ENCODE data around the gene CDK5.
"Not testable (repeated sequence)": the region's sequence is repeated elsewhere in the genome, so short reads cannot be mapped to it uniquely, and the experiment has no call there.

The CDK5 gene

DNA sequence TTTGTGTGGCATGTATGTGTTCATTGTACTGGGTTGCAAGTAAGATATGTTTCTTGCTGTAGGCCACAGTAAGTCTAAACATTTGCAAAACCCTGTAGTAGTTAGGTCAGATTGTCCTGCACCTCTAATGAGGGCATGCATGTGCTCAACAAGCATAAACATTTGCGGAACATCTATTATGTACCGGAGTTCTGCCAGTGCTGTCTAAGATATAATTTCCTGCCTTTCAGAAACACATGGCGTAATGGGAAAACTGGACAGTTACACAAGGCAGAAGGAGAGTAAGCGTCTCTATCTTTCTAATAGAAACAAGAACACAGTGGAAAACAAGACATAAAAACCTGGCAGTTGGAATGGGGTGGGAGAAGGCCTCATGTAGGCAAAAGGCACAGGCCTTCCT lies 26.7 kb downstream of the CDK5 start:
- no peak for DNase-seq

DNA sequence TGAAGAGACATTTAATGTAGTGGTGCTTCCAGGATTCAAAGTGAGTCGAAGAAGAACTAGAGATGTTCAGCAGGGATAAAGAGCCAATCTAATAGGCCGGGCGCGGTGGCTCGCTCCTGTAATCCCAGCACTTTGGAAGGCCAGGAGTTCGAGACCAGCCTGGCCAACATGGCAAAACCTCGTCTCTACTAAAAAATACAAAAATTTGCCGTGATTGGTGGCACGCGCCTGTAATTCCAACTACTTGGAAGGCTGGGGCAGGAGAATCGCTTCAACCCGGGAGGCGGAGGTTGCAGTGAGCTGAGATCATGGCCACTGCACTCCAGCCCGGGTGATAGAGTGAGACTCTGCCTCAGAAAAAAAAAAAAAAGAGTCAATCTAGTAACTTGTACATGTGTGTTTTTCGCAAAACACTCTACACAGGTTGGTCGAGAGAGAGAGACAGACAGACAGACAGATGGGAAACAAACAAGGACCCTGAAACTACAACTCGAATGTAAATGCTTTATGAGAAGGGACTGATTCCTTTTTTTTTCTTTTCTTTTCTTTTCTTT lies 28.7 kb downstream of the CDK5 start:
- DNase-seq = no peak

DNA sequence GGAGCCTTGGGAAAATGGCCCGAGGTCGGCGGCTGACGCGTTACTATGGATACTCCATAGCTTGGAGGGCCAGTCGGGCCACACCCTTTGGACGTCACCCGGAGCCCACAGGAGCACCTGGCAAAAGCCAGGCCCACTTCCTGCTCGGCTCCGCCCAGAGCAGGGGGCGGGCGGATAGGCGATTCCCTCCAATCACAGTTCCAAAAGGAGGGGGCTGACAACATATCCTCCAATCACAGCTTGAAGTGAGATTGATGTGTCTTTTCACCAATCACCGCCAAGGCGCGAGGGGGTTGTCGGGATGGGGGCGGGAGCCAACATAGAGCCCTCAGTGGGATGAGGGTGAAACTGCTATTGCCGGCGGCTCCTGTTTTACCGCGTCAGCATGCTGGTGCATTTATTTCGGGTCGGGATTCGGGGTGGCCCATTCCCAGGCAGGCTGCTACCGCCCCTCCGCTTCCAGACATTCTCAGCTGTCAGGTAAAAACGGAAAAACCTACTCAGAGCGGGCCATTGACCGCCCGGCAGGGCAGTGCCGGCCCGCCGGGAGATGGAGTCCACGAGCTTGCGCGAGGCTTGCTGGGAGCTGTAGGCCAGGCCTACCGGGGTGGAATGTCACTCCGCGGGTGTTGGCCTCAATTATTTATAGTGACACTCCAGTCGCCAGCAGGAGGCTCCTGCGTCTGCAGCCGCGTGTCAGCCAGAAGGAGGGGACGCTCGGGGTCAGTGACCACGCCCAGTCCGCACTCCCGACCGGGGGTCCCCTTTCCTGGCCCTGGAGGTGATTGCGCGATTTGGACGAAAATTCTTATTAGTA lies 29.4 kb downstream of the CDK5 start, which contains the start of gene ABCB8:
Gene ABCB8, plus strand, starts transcription at position 320 of the 817 bp plus-strand sequence. Its CDS starts 66 bp downstream, at position 386.
- DNase-seq = peak; percentile 97

DNA sequence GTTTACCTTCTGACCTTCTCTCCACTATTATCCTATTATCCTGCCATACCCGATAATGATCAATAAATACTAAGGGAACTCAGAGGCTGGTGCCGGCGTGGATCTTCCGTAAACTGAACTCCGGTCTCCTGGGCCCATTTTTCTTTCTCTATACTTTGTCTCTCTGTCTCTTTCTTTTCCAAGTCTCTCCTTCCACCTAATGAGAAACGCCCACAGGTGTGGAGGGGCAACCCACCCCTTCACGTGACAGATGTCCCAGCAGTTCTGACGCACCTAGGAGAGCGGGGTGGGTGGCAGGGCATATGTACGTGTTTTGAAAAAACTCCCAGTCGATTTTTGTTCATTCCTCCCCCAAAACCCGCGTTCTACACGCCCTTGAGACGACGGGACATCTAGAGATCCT lies 30.0 kb downstream of the CDK5 start:
- not testable (repeated sequence) for DNase-seq

DNA sequence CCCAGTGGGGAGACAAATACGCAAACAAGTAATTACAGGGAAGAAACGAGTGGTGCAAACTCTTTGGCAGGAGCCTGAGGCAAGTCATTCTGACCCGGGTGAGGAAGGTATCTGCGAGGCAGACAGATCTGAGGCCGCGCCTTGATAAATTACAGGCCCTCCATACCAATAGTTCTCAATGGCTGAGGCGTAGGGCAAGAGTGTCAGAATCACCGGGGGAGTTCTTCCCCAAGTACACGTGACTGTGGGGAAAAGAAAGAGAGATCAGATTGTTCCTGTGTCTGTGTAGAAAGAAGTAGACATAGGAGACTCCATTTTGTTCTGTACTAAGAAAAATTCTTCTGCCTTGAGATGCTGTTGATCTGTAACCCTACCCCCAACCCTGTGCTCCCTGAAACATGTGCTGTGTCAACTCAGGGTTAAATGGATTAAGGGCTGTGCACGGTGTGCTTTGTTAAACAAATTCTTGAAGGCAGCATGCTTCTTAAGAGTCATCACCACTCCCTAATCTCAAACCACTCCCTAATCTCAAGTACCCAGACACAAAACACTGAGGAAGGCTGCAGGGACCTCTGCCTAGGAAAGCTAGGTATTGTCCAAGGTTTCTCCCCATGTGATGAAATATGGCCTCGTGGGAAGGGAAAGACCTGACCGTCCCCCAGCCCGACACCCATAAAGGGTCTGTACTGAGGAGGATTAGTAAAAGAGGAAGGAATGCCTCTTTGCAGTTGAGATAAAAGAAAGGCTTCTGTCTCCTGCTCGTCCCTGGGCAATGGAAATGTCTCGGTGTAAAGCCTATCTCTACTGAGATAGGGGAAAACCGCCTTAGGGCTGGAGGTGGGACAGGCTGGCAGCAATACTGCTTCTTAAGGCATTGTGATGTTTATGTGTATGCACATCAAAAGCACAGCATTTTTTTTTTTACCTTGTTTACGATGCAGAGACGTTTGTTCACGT lies 30.6 kb downstream of the CDK5 start:
- not testable (repeated sequence) for DNase-seq

DNA sequence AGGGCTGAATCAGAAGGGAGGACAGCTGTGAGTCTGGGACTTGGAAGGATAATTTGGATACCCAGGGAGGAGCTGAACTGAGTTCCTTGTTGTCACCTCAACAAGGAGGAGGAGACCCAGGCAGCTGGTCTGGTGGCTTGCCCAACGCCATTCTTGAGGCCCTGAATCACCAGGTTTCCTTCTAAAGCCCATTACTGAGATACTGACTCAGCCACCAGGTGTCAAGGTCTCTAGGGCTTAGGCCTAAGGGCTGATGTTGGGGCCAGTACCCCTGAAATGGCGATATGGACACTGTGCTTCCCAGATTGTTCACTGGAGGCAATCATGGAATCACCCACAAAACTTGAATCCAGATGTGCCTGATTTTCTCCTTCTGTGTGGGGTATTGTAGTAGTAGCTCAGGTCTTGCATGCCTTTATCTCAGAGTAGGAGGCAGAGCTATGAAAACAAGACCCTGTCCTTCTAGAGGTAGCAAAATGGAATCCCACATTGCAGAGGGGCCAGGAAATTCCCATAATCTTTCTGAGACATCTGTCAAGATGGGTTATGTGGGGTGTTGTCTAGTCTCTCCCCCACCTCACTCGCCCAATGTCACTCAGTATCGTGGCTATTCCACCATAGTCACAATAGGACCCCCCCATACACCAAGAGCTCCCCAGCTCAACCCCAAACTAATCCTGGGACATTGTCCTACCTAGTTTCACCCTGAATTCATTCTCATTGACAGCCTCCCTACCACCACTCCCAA lies 31.6 kb downstream of the CDK5 start:
- no peak for DNase-seq

DNA sequence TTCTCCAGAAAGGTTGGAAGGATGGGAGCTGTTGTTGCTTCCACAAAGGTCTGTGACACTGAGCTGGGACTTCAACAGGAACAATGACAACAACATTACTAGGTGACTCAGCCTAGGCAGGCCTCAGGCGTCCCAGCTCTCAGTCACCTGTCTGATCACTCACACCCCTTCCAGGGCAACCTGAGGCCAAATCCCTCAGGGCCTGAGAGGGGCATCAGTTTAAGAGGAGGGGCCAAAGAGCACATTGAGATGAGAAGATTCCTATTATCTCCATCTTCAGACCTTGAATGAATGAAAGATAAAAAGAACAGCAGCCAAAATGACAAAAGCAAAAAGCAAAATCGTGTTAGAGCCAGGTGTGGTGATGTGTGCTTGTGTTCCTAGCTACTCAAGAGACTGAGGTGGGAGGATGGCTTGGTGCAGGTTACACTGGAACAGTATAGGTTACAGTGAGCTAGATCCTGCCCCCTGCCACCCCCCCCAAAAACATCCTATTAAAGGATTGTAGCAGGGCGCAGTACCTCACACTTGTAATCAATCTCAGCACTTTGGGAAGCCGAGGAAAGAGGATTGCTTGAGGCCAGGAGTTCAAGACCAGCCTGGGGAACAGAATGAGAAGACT lies 33.2 kb downstream of the CDK5 start, which contains the start of gene ATG9B:
Gene ATG9B, minus strand, starts transcription at position 60 of the 622 bp plus-strand sequence. CDS start 71 bp downstream, outside the sequence.
- DNase-seq = no peak

DNA sequence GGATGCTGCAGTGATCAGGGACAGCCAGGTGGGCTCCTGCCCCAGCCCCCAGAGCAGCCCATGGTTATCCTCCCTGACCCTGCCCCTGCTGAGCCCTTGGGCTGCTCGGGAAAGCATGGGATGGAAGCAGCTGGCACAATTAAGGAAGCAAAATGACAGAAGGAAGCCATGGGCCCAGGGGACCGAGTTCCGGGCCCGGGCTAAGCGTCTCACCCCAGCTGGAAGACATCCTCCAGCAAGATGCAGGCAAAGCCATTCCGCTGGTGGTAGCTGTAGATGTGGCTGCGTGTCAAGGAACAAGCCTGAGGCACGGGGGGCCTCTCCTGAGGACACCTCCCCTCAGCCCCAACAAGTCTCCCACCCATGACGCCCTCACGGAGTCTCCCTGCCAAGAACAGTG lies 34.5 kb downstream of the CDK5 start:
- no peak for DNase-seq

DNA sequence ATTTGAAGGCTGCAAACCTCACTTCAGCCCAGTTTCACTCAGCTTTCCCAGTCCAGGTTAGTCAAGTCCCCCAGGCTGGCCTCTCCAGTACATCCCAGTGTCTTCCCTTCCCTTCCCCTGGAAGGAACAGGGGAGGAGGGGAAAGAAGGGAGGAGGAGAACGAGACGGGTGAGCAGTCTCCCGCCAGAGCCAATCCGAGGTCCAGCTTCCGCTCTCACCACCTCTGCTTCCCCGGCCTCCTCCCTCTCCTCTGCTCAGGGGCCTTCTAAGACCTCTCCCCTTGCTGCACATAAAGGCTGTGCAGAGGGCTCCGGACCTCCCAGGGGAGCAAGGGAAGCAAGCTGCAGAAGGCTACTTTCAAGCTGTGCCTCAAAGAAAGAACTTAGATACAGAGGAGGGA lies 37.5 kb downstream of the CDK5 start:
- no peak for DNase-seq

DNA sequence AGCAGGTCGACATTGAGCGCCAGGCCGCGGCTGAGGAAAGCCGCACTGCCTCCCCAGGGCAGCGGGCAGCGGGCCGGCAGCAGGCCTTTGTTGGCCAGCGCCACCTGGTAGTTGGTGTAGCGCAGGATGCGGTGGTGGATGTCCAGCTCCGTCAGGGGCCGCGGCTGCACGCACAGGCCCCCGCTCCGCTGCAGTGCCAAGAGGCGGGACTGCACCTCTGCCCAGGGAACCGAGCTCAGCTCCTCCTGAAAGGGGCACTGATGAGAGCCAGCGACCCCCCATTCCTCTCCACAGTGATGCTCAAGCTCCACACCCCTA lies 38.6 kb downstream of the CDK5 start:
- DNase-seq = no peak

DNA sequence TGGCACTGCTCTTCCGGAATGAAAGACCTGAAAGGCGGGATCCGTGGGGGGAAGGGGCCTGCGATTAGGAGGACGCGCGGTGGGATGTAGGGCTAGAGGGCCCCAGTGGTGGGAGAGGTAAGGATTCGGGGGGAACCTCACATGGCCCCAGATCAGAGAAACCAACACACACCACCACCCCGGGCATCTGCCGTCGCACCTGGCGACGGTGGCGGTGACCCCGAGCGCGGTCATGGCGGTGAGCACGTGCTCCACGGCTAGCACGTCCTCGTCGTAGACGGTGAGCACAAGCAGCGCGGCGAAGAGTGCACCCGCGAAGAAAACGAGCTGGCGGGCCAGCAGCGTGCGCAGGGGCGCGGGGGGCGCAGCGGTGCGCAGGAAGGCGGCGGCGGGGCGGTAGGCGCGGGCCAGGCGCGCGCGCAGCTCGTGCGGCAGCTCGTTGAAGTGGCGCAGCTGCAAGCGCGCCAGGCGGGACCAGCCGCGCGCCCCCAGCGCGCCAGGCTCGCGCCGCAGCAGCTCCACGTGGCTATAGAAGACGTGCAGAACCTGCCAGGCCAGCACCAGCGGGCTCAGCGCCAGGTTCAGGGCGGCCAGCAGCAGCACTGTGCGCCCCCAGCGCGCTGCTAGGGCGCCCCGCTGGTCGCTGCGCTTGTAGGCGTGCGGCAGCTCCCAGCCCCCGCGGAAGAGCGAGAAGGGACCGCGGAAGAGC lies 39.1 kb downstream of the CDK5 start:
- DNase-seq = no peak

DNA sequence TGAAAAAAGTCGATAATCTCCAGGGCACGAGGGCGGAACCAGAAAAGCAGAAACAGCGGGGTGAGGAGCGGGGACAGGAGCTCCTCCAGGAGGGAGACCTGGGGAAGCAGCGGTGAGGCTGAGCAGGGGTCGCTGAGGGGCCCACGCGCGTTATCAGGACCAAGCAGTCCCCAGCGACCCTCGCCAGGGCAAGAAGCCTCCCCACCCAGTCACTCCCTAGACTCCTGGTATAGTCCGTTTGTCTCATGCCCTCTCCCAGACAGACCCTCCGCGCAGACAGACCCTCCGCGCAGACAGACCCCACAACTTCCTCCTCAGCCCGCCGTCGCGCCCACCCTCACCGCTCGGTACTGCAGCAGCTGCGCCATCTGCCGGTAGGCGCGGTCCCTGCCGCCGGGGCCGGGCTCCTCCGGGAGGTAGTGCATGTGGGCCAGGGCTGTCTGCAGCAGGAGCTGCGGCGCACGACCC lies 39.7 kb downstream of the CDK5 start:
- no peak for DNase-seq

DNA sequence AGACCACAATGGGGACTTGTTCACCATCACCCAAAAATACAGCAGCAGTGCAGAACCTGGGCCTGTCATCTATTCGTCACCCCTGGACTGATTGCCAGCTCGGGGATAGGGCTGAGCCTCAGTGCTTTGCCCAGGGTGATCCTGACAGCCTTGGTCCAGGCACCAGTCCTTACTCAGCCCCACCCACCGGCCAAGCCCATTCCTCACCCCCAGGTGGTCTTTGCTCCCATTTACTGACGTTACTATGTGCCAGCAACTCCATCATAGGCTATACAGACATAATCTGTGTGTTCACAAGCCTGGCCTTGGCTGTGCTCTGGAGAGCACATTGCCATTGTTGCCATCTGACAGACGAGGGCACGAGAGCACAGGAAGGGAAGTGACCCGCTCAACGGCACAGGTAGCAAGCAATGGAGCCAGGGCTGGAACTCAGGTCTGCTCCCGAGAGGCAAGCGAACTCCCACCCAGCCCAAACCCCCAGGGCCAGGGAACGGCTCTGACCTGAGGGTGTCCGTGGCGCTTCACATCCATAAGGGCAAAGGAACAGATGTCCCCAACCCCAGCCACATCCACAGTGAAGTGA lies 40.2 kb downstream of the CDK5 start:
- no peak for DNase-seq

DNA sequence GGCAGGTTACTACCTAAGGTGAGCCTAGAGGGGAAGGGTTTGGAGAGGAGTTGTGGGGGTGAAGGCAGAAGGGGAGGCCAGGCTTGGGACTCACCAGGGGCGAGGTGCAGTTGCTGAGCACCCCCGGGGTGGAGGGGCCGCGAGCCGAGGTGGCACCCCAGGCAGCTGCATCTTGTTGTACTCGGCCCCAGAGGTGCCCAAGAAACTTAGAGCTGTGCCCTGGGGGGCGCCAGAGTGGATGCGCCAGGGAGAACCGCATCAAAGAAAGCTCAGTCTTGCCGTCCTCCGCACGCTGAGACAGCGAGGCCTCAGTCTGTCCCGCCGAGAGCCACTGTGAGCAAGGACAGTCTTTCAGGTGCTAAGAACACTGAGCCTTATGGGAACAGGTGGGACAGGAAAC lies 40.8 kb downstream of the CDK5 start:
- DNase-seq = no peak

DNA sequence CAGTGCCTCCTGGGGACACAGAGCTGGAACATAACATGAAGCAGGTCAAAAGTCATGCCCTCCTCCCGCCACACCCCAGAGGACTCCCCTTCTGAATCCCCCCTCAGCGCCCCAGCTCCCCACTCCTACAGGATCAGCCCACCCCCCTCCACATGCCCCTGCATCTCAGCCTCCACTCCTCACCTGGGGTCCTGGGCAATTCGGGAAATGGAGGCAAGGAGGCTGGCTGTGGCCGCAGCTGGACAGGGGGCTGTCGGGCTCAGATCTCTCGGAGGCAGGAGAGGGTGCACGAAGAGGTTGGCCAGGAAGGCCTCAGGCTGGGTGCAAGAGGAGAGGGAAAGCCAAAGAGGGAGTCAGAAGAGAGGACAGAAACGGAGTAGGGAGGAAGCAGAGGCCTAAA lies 41.2 kb downstream of the CDK5 start:
- no peak for DNase-seq

DNA sequence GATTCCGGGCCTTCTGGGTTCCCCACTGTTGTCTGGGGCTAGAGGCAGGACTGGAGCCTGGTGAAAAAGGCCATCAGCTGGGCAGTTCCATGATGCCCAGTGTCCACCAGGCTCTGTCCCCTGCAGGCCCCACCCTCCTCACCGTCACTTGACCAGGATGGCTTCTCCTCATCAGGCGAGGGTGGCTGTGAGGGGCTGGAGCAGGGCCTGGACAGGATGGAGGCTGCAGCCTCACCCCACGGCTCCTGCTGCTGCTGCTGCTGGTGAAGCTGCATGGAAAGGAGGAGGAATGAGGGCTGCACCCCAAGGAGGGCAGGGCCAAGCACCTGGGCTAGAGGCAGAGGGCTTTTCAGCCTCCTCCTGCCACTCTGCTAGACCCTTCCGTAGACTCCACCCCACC lies 41.7 kb downstream of the CDK5 start:
- no peak for DNase-seq

DNA sequence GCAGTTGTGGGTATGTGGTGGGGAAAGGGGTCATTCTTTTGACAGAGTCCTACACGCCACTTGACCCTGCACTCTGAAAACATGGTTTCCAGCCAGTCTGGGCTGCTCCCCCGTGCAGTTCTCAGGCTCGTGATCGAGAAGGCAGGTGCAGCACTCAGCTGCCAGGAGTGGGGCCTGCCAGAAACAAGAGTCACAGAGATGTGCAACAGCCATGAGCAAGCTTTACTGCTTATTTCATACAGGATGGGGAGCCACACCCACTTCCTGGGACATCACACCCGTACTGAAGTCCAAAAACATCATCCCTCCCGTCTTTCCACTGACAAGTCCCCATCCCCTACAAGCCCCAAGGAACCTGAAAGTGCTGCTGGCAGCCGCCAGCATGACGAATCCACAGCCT lies 42.7 kb downstream of the CDK5 start:
- no peak for DNase-seq

DNA sequence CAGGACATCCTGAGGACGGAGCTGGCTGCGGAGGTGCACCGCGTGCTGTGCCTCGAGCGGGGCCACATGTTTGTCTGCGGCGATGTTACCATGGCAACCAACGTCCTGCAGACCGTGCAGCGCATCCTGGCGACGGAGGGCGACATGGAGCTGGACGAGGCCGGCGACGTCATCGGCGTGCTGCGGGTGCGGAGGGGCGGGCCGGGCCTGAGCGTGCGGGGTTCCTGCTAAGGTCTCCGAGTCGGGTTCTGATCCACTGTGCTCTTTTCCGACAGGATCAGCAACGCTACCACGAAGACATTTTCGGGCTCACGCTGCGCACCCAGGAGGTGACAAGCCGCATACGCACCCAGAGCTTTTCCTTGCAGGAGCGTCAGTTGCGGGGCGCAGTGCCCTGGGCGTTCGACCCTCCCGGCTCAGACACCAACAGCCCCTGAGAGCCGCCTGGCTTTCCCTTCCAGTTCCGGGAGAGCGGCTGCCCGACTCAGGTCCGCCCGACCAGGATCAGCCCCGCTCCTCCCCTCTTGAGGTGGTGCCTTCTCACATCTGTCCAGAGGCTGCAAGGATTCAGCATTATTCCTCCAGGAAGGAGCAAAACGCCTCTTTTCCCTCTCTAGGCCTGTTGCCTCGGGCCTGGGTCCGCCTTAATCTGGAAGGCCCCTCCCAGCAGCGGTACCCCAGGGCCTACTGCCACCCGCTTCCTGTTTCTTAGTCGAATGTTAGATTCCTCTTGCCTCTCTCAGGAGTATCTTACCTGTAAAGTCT lies 43.8 kb downstream of the CDK5 start:
- no peak for DNase-seq

DNA sequence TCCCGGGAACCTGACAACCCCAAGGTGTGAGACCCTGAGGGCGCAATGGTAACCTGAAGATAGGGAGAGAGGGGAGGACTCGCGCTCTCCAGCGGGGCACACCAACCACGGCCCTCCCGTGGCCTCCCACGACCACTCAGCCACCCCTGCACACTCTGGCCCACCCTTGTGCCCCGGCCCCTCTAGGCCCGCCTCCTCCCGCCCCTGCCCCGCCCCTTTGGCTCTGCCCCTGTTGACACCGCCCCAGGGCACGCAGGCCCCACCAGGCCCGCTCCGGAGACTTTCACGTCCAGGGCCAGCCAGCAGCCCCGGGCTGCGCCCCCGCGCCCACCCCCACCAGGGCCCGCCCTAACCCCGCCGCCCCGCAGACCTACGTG lies 44.4 kb downstream of the CDK5 start:
- DNase-seq = no peak

DNA sequence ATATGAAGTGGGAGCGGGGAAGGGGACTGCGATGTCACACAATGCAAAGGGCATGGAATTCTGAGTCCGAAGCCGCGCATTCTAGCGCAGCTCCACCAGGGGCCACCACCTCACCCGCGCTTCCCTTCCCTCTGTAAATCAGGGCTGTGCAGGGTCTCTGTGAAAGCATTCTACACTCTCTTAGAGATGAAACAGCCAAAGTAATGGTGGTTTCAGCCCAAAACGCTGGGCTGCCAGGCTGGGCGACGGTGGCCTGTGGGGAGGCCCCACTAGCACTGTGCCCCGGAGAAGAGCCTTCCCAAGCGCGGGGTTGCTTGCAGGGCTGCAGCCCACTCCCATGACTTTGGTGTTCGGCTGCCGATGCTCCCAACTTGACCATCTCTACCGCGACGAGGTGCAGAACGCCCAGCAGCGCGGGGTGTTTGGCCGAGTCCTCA lies 44.8 kb downstream of the CDK5 start:
- DNase-seq = no peak
